T-helper 2 cell treated with Interferon-gamma antibody and Interleukin-4, amounts not matched to agents 5 μg/mL and 100 μg/mL, for 36 hours (primary cell): ENCODE results near the gene STK10.
A peak's percentile ranks its signal among the peaks of the same experiment; 100 is the strongest.

Experiments
- DNase-seq: peaks from one replicate; pipeline ENCODE4 v3.0.0; 2021; ENCODE audit warnings: low spot score
- H3K27ac Mint-ChIP-seq: one replicate; pipeline ENCODE4 v1.8.0; 2021; ENCODE audit warnings: mild to moderate bottlenecking, mixed read lengths
- H3K27me3 Mint-ChIP-seq: one replicate; pipeline ENCODE4 v1.8.0; 2021; ENCODE audit warnings: low read depth, mixed read lengths
- H3K36me3 Mint-ChIP-seq: one replicate; pipeline ENCODE4 v1.8.0; 2021; ENCODE audit warnings: low read depth, mixed read lengths
- H3K4me1 Mint-ChIP-seq: one replicate; pipeline ENCODE4 v1.8.0; 2021; ENCODE audit warnings: low read depth, mixed read lengths
- H3K4me3 Mint-ChIP-seq: one replicate; pipeline ENCODE4 v1.8.0; 2022; ENCODE audit warnings: mild to moderate bottlenecking, moderate library complexity, mixed read lengths
- H3K9me3 Mint-ChIP-seq: one replicate; pipeline ENCODE4 v1.8.0; 2021; ENCODE audit warnings: mixed read lengths

The STK10 gene

GRCh38 chr5:172005708-172006320, 182.2 kb downstream of the STK10 start:
- Mint-ChIP-seq H3K4me3 (peak overlapping the region; percentile 92), H3K27me3 (no peaks in the 10 kb centered on the region), H3K27ac (peak overlapping the region; percentile 96), H3K4me1 (peaks cover 29% of the 10 kb centered on the region), H3K36me3 (peaks cover 2% of the 10 kb centered on the region), H3K9me3 (no peaks in the 10 kb centered on the region)
- peak; percentile 23 for DNase-seq

- Mint-ChIP-seq H3K27me3 (no peaks in the 10 kb centered on the region), H3K36me3 (peaks cover 2% of the 10 kb centered on the region)
These were observed 183.2 kb downstream of the STK10 start for GRCh38 chr5:172004824-172005237.

GRCh38 chr5:172003746-172004145, 184.3 kb downstream of the STK10 start:
- Mint-ChIP-seq H3K4me1 (peaks cover 36% of the 10 kb centered on the region), H3K27ac (peak overlapping the region; percentile 29), H3K27me3 (no peaks in the 10 kb centered on the region), H3K9me3 (no peaks in the 10 kb centered on the region), H3K4me3 (peak overlapping the region; percentile 30), H3K36me3 (peaks cover 2% of the 10 kb centered on the region)
- no peak for DNase-seq

More at GRCh38 chr5:172004824-172005237, 183.2 kb downstream of the STK10 start:
- no peaks in the 10 kb centered on the region for H3K9me3 Mint-ChIP-seq
- peak overlapping the region; percentile 92 for H3K4me3 Mint-ChIP-seq
- H3K4me1 Mint-ChIP-seq, result peaks cover 34% of the 10 kb centered on the region
- peak; percentile 37 for DNase-seq
- peak overlapping the region; percentile 96 for H3K27ac Mint-ChIP-seq

- Mint-ChIP-seq H3K9me3 (no peaks in the 10 kb centered on the region), H3K4me1 (peaks cover 36% of the 10 kb centered on the region), H3K27me3 (no peaks in the 10 kb centered on the region), H3K27ac (peak overlapping the region; percentile 29), H3K36me3 (peaks cover 2% of the 10 kb centered on the region), H3K4me3 (no peak overlapping the region)
- DNase-seq, result peak; percentile 7
These were observed 185.0 kb downstream of the STK10 start for GRCh38 chr5:172002840-172003512.

- DNase-seq, result no peak
These were observed 185.7 kb downstream of the STK10 start for GRCh38 chr5:172002310-172002709.

GRCh38 chr5:171999877-172000276, 188.1 kb downstream of the STK10 start:
- no peak for DNase-seq
- H3K27me3 Mint-ChIP-seq, result no peaks in the 10 kb centered on the region
- H3K27ac Mint-ChIP-seq, result no peak overlapping the region
- H3K9me3 Mint-ChIP-seq, result no peaks in the 10 kb centered on the region
- peaks cover 23% of the 10 kb centered on the region for H3K4me1 Mint-ChIP-seq
- H3K4me3 Mint-ChIP-seq, result no peak overlapping the region
- H3K36me3 Mint-ChIP-seq, result peaks cover 3% of the 10 kb centered on the region

More at GRCh38 chr5:172002310-172002709, 185.7 kb downstream of the STK10 start:
- no peaks in the 10 kb centered on the region for H3K27me3 Mint-ChIP-seq
- H3K4me1 Mint-ChIP-seq, result peaks cover 32% of the 10 kb centered on the region
- H3K27ac Mint-ChIP-seq, result no peak overlapping the region
- H3K4me3 Mint-ChIP-seq, result no peak overlapping the region
- H3K36me3 Mint-ChIP-seq, result peaks cover 2% of the 10 kb centered on the region
- no peaks in the 10 kb centered on the region for H3K9me3 Mint-ChIP-seq

- no peak for DNase-seq
- no peaks in the 10 kb centered on the region for H3K9me3 Mint-ChIP-seq
- no peak overlapping the region for H3K27ac Mint-ChIP-seq
- H3K4me3 Mint-ChIP-seq, result no peak overlapping the region
- peaks cover 3% of the 10 kb centered on the region for H3K36me3 Mint-ChIP-seq
- no peaks in the 10 kb centered on the region for H3K27me3 Mint-ChIP-seq
- peaks cover 20% of the 10 kb centered on the region for H3K4me1 Mint-ChIP-seq
These were observed 188.9 kb downstream of the STK10 start for GRCh38 chr5:171999100-171999499.

- Mint-ChIP-seq H3K9me3 (no peaks in the 10 kb centered on the region), H3K4me3 (no peak overlapping the region), H3K4me1 (peaks cover 13% of the 10 kb centered on the region), H3K27ac (no peak overlapping the region), H3K27me3 (no peaks in the 10 kb centered on the region), H3K36me3 (peaks cover 10% of the 10 kb centered on the region)
- DNase-seq, result no peak
These were observed 191.0 kb downstream of the STK10 start for GRCh38 chr5:171997011-171997410.

- H3K36me3 Mint-ChIP-seq, result peaks cover 28% of the 10 kb centered on the region
- H3K4me1 Mint-ChIP-seq, result peaks cover 12% of the 10 kb centered on the region
- no peaks in the 10 kb centered on the region for H3K27me3 Mint-ChIP-seq
- no peaks in the 10 kb centered on the region for H3K9me3 Mint-ChIP-seq
- no peak for DNase-seq
- no peak overlapping the region for H3K27ac Mint-ChIP-seq
- no peak overlapping the region for H3K4me3 Mint-ChIP-seq
These were observed 195.2 kb downstream of the STK10 start for GRCh38 chr5:171992813-171993212.

GRCh38 chr5:171992305-171992704, 195.7 kb downstream of the STK10 start:
- H3K27me3 Mint-ChIP-seq, result no peaks in the 10 kb centered on the region
- DNase-seq, result no peak
- H3K4me3 Mint-ChIP-seq, result no peak overlapping the region
- peaks cover 12% of the 10 kb centered on the region for H3K4me1 Mint-ChIP-seq
- no peaks in the 10 kb centered on the region for H3K9me3 Mint-ChIP-seq
- peaks cover 30% of the 10 kb centered on the region for H3K36me3 Mint-ChIP-seq
- no peak overlapping the region for H3K27ac Mint-ChIP-seq
